ENCODE measurements around the gene PXYLP1.
"Not testable (repeated sequence)": the region's sequence is repeated elsewhere in the genome, so short reads cannot be mapped to it uniquely, and the experiment has no call there.

Gene PXYLP1

DNA sequence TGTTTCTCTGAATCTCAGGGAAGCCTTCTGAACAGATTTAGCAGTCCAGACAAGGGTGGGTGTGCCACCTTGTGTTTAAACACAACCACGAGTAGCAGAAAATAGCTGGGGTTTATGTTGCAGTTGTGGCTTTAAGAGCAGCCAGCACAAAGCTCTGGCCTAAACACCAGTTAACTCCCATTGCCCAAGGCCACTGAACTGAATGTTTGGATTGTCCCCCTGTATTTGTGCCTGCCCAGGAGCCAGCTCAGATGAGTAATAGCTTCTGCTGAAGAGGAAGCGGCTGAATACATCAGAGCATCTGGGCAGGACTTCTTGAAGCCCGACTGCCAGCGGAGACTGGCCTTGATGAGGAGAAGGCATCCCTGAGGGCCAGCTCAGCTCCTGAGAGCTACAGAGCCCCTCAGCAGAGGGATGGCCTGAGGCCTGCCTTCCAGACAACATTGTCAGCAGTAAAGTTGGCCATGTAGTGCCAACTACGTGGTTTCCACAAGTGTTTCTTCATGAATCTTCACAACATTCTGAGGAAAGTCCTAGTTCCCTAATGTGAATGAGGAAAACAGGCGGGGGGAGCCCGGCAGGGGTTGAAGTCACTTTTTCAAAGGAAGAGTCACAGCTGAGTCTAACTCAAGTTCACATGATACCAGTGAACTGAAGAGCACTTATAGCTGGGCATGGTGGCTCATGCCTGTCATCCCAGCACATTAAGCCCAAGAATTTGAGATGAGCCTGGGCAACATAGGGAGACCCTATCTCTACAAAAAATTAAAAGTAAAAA is 70.9 kb downstream of the PXYLP1 start:
- DNase-seq: no peak

GRCh38 chr3:141303481-141304223 is 72.0 kb downstream of the PXYLP1 start:
- peak; percentile 80 for DNase-seq

DNA sequence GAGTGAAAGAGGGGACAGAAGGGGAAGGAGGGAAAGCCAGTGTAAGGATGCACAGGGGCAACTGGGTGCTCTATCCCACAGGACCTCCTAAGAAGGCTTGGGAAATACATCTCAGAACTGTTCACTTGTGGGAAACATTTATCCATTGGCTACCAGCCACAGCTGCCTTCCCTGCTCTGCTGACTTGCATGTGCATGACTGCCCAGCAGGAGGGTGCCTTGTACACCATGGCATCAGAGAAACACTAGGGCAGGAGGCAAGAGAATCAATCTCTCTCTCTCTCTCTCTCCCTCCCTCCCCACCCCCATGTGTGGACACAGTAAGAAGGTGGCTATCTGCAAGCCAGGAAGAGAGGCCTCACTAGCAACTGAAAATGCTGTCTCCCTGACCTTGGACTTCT is 73.8 kb downstream of the PXYLP1 start:
- no peak for DNase-seq

- no peak for DNase-seq
Measured at GRCh38 chr3:141306276-141306675, 74.7 kb downstream of the PXYLP1 start.

DNA sequence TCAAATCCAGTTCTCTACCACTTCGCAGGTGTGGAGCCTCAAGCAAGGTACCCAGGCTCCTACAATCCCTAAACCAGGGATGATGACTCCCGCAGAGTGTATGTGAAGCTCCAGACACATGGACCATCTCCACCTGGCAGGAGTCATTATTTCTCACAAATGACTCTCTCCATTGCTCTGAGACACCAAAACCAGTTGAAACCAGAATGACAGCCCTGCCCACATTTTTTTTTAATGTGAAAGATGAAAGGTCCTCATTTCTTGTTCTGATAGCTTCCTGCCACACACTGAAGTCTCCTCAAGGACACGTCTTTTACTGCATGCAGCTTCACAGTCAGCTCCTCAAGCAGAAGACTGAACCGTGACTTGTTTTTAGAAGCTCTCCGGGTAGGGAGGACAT is 75.3 kb downstream of the PXYLP1 start:
- peak; percentile 72 for DNase-seq

GRCh38 chr3:141307351-141308059 is 75.9 kb downstream of the PXYLP1 start:
- no peak for DNase-seq

- no peak for DNase-seq
Measured at GRCh38 chr3:141308588-141309218, 77.1 kb downstream of the PXYLP1 start.

GRCh38 chr3:141311170-141311495 is 79.5 kb downstream of the PXYLP1 start:
- DNase-seq: no peak

- peak; percentile 98 for DNase-seq
Measured at GRCh38 chr3:141311496-141312353, 80.1 kb downstream of the PXYLP1 start.

GRCh38 chr3:141312354-141313092 is 80.9 kb downstream of the PXYLP1 start:
- DNase-seq: no peak

- DNase-seq: no peak
Measured at GRCh38 chr3:141313093-141313683, 81.6 kb downstream of the PXYLP1 start.

GRCh38 chr3:141314415-141314814 is 82.8 kb downstream of the PXYLP1 start:
- not testable (repeated sequence) for DNase-seq

- no peak for DNase-seq
Measured at GRCh38 chr3:141316851-141317250, 85.2 kb downstream of the PXYLP1 start.

- no peak for DNase-seq
Measured at GRCh38 chr3:141320399-141321108, 88.9 kb downstream of the PXYLP1 start.

GRCh38 chr3:141321109-141321497 is 89.5 kb downstream of the PXYLP1 start:
- DNase-seq: no peak

GRCh38 chr3:141323936-141324704 is 92.5 kb downstream of the PXYLP1 start:
- no peak for DNase-seq

DNA sequence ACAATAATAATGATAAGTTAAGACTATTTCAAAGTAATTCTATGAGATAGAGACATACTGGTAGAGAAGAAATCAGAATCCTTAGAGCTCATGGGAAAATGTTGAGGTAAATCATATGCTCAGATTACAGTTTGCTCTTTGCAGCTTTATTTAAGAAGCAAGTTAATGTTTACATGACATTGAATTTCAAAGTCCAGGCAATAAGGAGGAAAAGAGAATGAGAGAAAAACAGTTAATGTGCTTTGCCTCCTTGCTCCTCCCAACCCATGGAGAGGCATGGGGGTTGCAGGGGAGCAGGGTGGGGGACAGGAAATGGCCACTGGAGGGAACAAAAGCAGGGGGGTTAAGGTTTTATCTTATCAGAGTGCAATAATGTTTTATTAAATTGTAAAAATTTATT is 94.5 kb downstream of the PXYLP1 start:
- DNase-seq: no peak

GRCh38 chr3:141326626-141327025 is 95.0 kb downstream of the PXYLP1 start:
- no peak for DNase-seq

- DNase-seq: no peak
Measured at GRCh38 chr3:141328286-141329166, 96.9 kb downstream of the PXYLP1 start.
